ENCODE results near the gene GNB1L.

DNA sequence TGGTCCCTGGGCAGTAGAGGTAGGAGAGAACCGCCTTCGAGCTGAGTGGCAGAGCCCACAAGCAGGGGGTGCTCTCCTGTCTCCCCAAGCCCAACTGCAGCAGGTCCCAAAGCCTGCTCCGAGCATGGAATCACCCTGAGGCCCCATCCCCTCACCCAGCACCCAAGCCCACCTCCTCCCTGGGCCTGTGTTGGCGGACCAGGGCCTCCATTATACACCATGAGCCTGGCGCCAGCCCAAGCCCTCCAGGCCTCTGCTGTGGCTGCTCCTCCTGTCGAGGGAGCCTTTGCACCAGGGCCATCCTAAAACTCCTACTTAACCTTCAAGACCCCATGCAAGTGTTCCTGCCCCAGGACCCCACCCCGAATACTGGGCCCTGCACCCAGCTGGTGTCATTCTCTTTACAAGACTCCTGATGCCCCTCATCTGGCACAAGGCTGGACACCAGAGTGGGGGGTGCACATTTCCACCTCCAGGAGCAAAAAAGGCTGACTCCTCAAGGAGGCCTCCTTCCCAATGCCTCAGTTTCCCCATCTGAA, 114.7 kb downstream of the GNB1L start:
- TF ChIP-seq, protein P1, sequence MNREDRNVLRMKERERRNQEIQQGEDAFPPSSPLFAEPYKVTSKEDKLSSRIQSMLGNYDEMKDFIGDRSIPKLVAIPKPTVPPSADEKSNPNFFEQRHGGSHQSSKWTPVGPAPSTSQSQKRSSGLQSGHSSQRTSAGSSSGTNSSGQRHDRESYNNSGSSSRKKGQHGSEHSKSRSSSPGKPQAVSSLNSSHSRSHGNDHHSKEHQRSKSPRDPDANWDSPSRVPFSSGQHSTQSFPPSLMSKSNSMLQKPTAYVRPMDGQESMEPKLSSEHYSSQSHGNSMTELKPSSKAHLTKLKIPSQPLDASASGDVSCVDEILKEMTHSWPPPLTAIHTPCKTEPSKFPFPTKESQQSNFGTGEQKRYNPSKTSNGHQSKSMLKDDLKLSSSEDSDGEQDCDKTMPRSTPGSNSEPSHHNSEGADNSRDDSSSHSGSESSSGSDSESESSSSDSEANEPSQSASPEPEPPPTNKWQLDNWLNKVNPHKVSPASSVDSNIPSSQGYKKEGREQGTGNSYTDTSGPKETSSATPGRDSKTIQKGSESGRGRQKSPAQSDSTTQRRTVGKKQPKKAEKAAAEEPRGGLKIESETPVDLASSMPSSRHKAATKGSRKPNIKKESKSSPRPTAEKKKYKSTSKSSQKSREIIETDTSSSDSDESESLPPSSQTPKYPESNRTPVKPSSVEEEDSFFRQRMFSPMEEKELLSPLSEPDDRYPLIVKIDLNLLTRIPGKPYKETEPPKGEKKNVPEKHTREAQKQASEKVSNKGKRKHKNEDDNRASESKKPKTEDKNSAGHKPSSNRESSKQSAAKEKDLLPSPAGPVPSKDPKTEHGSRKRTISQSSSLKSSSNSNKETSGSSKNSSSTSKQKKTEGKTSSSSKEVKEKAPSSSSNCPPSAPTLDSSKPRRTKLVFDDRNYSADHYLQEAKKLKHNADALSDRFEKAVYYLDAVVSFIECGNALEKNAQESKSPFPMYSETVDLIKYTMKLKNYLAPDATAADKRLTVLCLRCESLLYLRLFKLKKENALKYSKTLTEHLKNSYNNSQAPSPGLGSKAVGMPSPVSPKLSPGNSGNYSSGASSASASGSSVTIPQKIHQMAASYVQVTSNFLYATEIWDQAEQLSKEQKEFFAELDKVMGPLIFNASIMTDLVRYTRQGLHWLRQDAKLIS (CRISPR knock-in tag; IDR thresholded peaks at IDR 0.05; ENCODE audit: borderline replicate concordance): no peak
- TF ChIP-seq ATF1 (CRISPR knock-in tag; IDR thresholded peaks at IDR 0.05) (no peak), TCF7 (CRISPR knock-in tag; IDR thresholded peaks at IDR 0.05; ENCODE audit: low read depth) (no peak), ZNF121 (CRISPR knock-in tag; IDR thresholded peaks at IDR 0.05) (no peak), ETV6 (CRISPR knock-in tag; IDR thresholded peaks at IDR 0.05) (no peak), MYBL2 (CRISPR knock-in tag; IDR thresholded peaks at IDR 0.05) (no peak), JUN (CRISPR knock-in tag; IDR thresholded peaks at IDR 0.05) (no peak), NFE2L1 (CRISPR knock-in tag; IDR thresholded peaks at IDR 0.05) (no peak), FOXJ3 (CRISPR knock-in tag; IDR thresholded peaks at IDR 0.05; ENCODE audit: borderline replicate concordance) (no peak)
- TF ChIP-seq, protein P2, sequence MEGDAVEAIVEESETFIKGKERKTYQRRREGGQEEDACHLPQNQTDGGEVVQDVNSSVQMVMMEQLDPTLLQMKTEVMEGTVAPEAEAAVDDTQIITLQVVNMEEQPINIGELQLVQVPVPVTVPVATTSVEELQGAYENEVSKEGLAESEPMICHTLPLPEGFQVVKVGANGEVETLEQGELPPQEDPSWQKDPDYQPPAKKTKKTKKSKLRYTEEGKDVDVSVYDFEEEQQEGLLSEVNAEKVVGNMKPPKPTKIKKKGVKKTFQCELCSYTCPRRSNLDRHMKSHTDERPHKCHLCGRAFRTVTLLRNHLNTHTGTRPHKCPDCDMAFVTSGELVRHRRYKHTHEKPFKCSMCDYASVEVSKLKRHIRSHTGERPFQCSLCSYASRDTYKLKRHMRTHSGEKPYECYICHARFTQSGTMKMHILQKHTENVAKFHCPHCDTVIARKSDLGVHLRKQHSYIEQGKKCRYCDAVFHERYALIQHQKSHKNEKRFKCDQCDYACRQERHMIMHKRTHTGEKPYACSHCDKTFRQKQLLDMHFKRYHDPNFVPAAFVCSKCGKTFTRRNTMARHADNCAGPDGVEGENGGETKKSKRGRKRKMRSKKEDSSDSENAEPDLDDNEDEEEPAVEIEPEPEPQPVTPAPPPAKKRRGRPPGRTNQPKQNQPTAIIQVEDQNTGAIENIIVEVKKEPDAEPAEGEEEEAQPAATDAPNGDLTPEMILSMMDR (IDR thresholded peaks at IDR 0.05): no peak
- TF ChIP-seq, protein P3, sequence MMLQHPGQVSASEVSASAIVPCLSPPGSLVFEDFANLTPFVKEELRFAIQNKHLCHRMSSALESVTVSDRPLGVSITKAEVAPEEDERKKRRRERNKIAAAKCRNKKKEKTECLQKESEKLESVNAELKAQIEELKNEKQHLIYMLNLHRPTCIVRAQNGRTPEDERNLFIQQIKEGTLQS (CRISPR knock-in tag; conservative IDR thresholded peaks at IDR 0.05): no peak
- TF ChIP-seq, protein P4, sequence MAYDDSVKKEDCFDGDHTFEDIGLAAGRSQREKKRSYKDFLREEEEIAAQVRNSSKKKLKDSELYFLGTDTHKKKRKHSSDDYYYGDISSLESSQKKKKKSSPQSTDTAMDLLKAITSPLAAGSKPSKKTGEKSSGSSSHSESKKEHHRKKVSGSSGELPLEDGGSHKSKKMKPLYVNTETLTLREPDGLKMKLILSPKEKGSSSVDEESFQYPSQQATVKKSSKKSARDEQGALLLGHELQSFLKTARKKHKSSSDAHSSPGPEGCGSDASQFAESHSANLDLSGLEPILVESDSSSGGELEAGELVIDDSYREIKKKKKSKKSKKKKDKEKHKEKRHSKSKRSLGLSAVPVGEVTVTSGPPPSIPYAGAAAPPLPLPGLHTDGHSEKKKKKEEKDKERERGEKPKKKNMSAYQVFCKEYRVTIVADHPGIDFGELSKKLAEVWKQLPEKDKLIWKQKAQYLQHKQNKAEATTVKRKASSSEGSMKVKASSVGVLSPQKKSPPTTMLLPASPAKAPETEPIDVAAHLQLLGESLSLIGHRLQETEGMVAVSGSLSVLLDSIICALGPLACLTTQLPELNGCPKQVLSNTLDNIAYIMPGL (CRISPR knock-in tag; IDR thresholded peaks at IDR 0.05): no peak
- TF ChIP-seq, protein P5, sequence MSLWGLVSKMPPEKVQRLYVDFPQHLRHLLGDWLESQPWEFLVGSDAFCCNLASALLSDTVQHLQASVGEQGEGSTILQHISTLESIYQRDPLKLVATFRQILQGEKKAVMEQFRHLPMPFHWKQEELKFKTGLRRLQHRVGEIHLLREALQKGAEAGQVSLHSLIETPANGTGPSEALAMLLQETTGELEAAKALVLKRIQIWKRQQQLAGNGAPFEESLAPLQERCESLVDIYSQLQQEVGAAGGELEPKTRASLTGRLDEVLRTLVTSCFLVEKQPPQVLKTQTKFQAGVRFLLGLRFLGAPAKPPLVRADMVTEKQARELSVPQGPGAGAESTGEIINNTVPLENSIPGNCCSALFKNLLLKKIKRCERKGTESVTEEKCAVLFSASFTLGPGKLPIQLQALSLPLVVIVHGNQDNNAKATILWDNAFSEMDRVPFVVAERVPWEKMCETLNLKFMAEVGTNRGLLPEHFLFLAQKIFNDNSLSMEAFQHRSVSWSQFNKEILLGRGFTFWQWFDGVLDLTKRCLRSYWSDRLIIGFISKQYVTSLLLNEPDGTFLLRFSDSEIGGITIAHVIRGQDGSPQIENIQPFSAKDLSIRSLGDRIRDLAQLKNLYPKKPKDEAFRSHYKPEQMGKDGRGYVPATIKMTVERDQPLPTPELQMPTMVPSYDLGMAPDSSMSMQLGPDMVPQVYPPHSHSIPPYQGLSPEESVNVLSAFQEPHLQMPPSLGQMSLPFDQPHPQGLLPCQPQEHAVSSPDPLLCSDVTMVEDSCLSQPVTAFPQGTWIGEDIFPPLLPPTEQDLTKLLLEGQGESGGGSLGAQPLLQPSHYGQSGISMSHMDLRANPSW (CRISPR knock-in tag; conservative IDR thresholded peaks at IDR 0.05; ENCODE audit: low read depth): no peak
- TF ChIP-seq, protein P6, sequence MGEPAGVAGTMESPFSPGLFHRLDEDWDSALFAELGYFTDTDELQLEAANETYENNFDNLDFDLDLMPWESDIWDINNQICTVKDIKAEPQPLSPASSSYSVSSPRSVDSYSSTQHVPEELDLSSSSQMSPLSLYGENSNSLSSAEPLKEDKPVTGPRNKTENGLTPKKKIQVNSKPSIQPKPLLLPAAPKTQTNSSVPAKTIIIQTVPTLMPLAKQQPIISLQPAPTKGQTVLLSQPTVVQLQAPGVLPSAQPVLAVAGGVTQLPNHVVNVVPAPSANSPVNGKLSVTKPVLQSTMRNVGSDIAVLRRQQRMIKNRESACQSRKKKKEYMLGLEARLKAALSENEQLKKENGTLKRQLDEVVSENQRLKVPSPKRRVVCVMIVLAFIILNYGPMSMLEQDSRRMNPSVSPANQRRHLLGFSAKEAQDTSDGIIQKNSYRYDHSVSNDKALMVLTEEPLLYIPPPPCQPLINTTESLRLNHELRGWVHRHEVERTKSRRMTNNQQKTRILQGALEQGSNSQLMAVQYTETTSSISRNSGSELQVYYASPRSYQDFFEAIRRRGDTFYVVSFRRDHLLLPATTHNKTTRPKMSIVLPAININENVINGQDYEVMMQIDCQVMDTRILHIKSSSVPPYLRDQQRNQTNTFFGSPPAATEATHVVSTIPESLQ (CRISPR knock-in tag; IDR thresholded peaks at IDR 0.05): no peak

All from WTC11 (cell line).